Prostate gland (tissue), 2 donors: Measurements from ENCODE around the gene CABP5. TPM values are rescaled to one million over a fixed set of nuclear protein-coding genes. Genes with fewer than 3 reads are reported as not detected.

Experiments used
- DNase-seq: peaks from one replicate; pipeline ENCODE4 v3.0.0-alpha.2; 2019; ENCODE audit warnings: low spot score
- H3K27ac ChIP-seq, 2 donors: fragments of 200-600 bp; sonication (generic); 2 replicates each; pipeline ENCODE4 v1.5.1; 2017 to 2019
- H3K27me3 ChIP-seq: fragments of 200-600 bp; sonication (generic); replicated peaks from 2 replicates; pipeline ENCODE4 v1.5.1; 2019; ENCODE audit not compliant: insufficient read depth
- H3K36me3 ChIP-seq, 2 donors: fragments of 200-600 bp; sonication (generic); 1 replicate in 1 of 2; 2 replicates in 1 of 2; pipeline versions ENCODE4 v1.5.1 to v1.8.1; 2017 to 2019
- H3K4me1 ChIP-seq: fragments of 200-600 bp; sonication (generic); replicated peaks from 2 replicates; pipeline ENCODE4 v1.5.1; 2019
- H3K4me3 ChIP-seq, 2 donors: fragments of 200-600 bp; sonication (generic); 2 replicates each; pipeline ENCODE4 v1.5.1; 2017 to 2019
- H3K9me3 ChIP-seq: fragments of 200-600 bp; sonication (generic); 2 replicates; pipeline ENCODE4 v1.5.1; 2017
- POLR2A ChIP-seq: fragments of 450-650 bp; IDR thresholded peaks from one replicate; pipeline ENCODE4 v1.6.1; 2016; ENCODE audit warnings: antibody characterized with exemption, mild to moderate bottlenecking
- POLR2AphosphoS5 ChIP-seq: sonication (generic); formaldehyde crosslinking; IDR thresholded peaks from one replicate; pipeline ENCODE4 v1.6.1; 2017; ENCODE audit warnings: antibody characterized with exemption
- WGBS: methylation state at CpG from one replicate; pipeline ENCODE4 v1.1.5; 2018; 5-methylcytosine and 5-hydroxymethylcytosine counted together
- intact Hi-C: fragments of 100-400 bp; cut with DNase I; formaldehyde crosslinking; loops from one replicate; pipeline ENCODE4 v1.14.2; 2022
- total RNA-seq, 2 donors: library from RNA; depleted of rRNA; stranded (reverse); fragments of >200 nt; gene quantifications; one replicate each; pipeline ENCODE4 v1.1.0, GENCODE V29; 2016
- TF ChIP-seq, protein P1 (sequence below), 4 experiments: fragments of 200-600 bp in 2 of 4; fragments of 450-650 bp in 2 of 4; sonication (generic) in 2 of 4; IDR thresholded peaks; 1 replicate in 3 of 4; 2 replicates in 1 of 4; pipeline ENCODE4 v1.5.1; 2016 to 2019; ENCODE audit warnings: antibody characterized with exemption in 4 of 4, mild to moderate bottlenecking in 2 of 4, moderate library complexity in 2 of 4

The CABP5 gene
- total RNA-seq, 2 donors from 2014 or later: not detected

GRCh38 chr19:48061401-48062344 is 17.8 kb upstream of the CABP5 start:
- H3K4me1 ChIP-seq: no peaks in the 10 kb centered on the region
- intact Hi-C loops: no loop called here
- H3K4me3 ChIP-seq: no peak overlapping the region
- H3K9me3 ChIP-seq: no peaks in the 10 kb centered on the region
- TF ChIP-seq, protein P1, sequence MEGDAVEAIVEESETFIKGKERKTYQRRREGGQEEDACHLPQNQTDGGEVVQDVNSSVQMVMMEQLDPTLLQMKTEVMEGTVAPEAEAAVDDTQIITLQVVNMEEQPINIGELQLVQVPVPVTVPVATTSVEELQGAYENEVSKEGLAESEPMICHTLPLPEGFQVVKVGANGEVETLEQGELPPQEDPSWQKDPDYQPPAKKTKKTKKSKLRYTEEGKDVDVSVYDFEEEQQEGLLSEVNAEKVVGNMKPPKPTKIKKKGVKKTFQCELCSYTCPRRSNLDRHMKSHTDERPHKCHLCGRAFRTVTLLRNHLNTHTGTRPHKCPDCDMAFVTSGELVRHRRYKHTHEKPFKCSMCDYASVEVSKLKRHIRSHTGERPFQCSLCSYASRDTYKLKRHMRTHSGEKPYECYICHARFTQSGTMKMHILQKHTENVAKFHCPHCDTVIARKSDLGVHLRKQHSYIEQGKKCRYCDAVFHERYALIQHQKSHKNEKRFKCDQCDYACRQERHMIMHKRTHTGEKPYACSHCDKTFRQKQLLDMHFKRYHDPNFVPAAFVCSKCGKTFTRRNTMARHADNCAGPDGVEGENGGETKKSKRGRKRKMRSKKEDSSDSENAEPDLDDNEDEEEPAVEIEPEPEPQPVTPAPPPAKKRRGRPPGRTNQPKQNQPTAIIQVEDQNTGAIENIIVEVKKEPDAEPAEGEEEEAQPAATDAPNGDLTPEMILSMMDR (IDR thresholded peaks at IDR 0.05): no peak
- peak; percentile 84 for TF ChIP-seq POLR2AphosphoS5
- peak overlapping the region in 1 of 2 donors; percentile 31 for H3K27ac ChIP-seq
- peak; percentile 49 for DNase-seq
- 48% methylated on average over 36 of the region's 37 CpGs for WGBS
- H3K36me3 ChIP-seq: no peaks in the 10 kb centered on the region
- no peaks in the 10 kb centered on the region for H3K27me3 ChIP-seq

DNA sequence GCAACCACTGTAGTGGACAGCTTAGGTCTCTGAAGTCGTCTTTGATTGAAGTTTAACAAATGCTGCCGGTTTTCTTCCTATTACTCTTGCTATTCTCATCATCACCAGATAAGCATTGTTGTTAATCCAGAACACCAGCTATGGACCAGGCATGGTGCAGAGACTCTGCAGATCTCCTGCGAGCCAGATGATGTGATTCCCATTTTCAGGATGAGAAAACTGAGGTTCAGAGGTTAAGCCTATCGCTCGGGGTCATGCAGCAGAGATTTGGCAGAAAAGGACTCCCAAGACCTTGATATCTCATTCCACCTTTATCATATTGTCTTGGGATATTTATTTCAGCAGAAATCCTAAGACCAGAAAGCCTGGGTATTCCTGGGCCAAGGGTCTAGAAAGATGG is 16.5 kb upstream of the CABP5 start:
- H3K27ac ChIP-seq: no peak overlapping the region
- TF ChIP-seq, protein P1 (IDR thresholded peaks at IDR 0.05): no peak
- TF ChIP-seq POLR2A: no peak
- no peak for TF ChIP-seq POLR2AphosphoS5
- H3K4me1 ChIP-seq: no peaks in the 10 kb centered on the region
- DNase-seq: no peak
- H3K36me3 ChIP-seq: no peaks in the 10 kb centered on the region
- no peak overlapping the region for H3K4me3 ChIP-seq
- no peaks in the 10 kb centered on the region for H3K9me3 ChIP-seq
- 91% methylated on average over 5 of the region's 5 CpGs for WGBS
- intact Hi-C loops: no loop called here
- no peaks in the 10 kb centered on the region for H3K27me3 ChIP-seq

DNA sequence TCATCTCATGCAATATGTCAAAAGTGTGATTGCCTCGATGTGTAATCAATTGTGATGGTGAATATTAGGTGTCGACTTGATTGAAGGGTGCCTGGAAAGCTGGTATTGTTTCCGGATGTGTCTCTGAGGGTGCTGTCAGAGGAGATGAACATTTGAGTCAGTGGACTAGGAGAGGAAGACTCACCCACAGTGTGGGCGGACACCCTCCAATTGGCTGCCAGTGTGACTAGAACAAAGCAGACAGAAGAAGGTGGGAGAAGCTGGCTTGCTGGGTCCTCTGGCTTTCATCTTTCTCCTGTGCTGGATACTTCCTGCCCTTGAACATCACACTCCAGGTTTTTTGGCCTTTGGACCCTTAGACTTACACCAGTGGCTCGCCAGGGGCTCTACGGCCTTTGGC is 15.5 kb upstream of the CABP5 start:
- intact Hi-C loops: no loop called here
- 94% methylated on average over 6 of the region's 6 CpGs for WGBS
- H3K36me3 ChIP-seq: no peaks in the 10 kb centered on the region

DNA sequence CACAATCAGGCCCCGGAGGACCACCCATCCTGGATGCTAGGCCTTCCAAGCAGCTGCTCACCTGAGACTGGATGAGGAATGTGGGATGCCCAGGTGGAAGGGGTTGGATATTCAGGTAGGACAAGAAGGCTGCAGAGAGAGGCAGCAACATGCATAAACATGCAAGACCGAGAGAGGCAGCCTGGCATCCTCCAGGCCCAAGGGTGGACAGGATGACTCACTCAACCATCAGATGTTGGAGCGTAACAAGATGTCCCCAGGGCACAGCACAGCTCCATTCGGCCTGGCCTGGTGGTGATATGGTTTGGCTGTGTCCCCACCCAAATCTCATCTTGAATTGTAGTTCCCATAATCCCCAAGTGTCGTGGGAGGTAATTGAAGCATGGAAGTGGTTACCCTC is 10.0 kb upstream of the CABP5 start:
- WGBS: 78% methylated on average over 5 of the region's 5 CpGs
- no peaks in the 10 kb centered on the region for H3K9me3 ChIP-seq
- H3K36me3 ChIP-seq: no peaks in the 10 kb centered on the region
- no peak overlapping the region for H3K4me3 ChIP-seq
- H3K27me3 ChIP-seq: no peaks in the 10 kb centered on the region
- TF ChIP-seq POLR2A (no peak), POLR2AphosphoS5 (no peak)
- TF ChIP-seq, protein P1 (IDR thresholded peaks at IDR 0.05): no peak
- DNase-seq: no peak
- no peaks in the 10 kb centered on the region for H3K4me1 ChIP-seq
- intact Hi-C loops: no loop called here
- no peak overlapping the region for H3K27ac ChIP-seq

More for the DNA sequence above, 15.5 kb upstream of the CABP5 start:
- Histone ChIP-seq H3K9me3 (no peaks in the 10 kb centered on the region), H3K4me1 (no peaks in the 10 kb centered on the region), H3K4me3 (no peak overlapping the region), H3K27me3 (no peaks in the 10 kb centered on the region), H3K27ac (no peak overlapping the region)
- no peak for DNase-seq
- TF ChIP-seq POLR2AphosphoS5: no peak
- no peak for TF ChIP-seq POLR2A
- TF ChIP-seq, protein P1 (IDR thresholded peaks at IDR 0.05): no peak

DNA sequence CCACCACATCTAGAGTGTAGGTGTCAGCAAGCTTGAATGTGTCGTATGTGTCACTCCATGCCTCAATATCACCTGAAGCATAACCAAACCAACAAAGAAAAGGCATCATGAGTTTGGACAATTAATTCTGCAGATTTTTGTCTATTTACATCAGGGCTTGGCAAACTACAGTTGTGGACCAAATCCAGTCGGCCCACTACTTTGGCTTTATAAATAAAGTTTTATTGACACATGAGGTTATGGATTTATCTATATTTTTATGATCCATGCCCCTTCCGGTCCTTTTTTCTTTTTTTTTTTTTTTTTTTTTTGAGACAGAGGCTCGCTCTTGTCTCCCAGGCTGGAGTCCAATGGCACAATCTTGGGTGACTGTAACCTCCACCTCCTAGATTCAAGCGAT is 9.2 kb upstream of the CABP5 start:
- 75% methylated on average over 5 of the region's 5 CpGs for WGBS

More for the DNA sequence above, 9.2 kb upstream of the CABP5 start:
- no peak overlapping the region for H3K4me3 ChIP-seq
- no peaks in the 10 kb centered on the region for H3K4me1 ChIP-seq
- intact Hi-C loops: no loop called here
- H3K9me3 ChIP-seq: no peaks in the 10 kb centered on the region
- H3K36me3 ChIP-seq: no peaks in the 10 kb centered on the region
- TF ChIP-seq POLR2AphosphoS5 (no peak), POLR2A (no peak)
- TF ChIP-seq, protein P1 (IDR thresholded peaks at IDR 0.05): no peak
- no peak overlapping the region for H3K27ac ChIP-seq
- no peak for DNase-seq
- H3K27me3 ChIP-seq: no peaks in the 10 kb centered on the region
